Heart left ventricle (tissue), 13 donors: ENCODE measurements around the gene SCAMP1.

ENCODE experiments used
- CTCF ChIP-seq, 12 donors: fragments of 200-600 bp; sonication (generic) in 4 of 12; IDR thresholded peaks; one replicate each; pipeline versions ENCODE4 v1.5.0 to v1.8.0; 2018 to 2022; ENCODE audit warnings: antibody characterized with exemption in 12 of 12, mild to moderate bottlenecking in 5 of 12
- POLR2A ChIP-seq, 2 donors: fragments of 450-650 bp; IDR thresholded peaks; one replicate each; pipeline ENCODE4 v1.6.1; 2017; ENCODE audit warnings: antibody characterized with exemption in 2 of 2, mild to moderate bottlenecking in 2 of 2, moderate library complexity in 2 of 2
- donor health status: ischemic (EF 13 %, LVEDD 7.1; RV severe dilation, severe dysfunction).
- donor health status: DM: no; HTN: yes; CAD: no.
- donor health status: DM: no; HTN: no; CAD: no.
- donor health status: ischemic (EF 25% LVEDD 6.9; RV normal size, moderate dysfunction).
- donor health status: ischemic (EF 25% LVEDD 5.7; RV mildly dilated, moderate dysfunction).
- donor health status: ischemic (EF 35%, LVEDD 5.7; RV mildly dilated, moderate dysfunction).
- donor health status: nonischemic (EF 11% LVEDD 7.7; RV severe dilation, severe dysfunction).
- donor health status: DM: yes; HTN: yes; CAD: no.
- donor health status: PGD.
- donor health status: ischemic (EF 29% LVEDD 5.4; RV normal size, mild dysfunction).
- donor health status: nonischemic (EF 23%, LVEDD 6.1; RV moderate dilation, normal function).

DNA sequence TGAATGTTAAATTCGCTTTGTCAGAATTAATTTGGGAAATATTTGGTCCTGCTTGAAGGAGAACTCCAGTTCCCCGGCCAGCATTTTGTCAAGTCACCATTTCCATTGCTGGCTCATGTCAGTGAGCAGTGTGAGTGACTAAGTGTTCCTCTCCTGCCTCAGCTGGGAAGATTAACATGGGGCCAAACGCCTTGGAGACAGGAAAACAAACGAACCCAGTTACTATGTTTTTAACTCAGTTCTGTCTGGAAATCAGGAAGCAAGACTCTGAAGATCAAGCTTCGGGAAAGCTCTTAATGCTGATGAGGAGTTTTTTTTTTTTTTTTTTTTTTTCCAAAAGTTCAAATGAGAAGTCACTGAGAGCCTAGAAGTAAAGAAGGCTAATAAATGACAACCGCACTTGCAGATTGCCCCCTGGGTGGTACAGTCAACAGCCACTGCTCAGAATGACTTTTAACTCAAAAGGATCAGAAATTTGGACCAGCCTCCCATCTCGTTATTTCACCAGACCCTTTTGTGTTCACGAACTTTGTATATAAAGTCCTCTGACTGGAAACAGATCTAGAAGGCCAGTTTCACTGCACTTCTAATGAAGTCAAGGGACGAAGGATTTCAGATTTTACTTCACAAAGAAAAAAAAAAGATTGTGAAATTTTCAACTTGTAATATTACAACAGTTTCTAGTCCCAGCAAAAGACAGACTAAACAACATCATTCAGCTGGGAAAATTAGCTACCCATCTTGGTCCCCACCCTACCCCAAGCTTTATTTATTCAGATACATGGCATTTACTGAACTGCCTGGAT is 166.8 kb downstream of the SCAMP1 start:
- TF ChIP-seq POLR2A (IDR thresholded peaks at IDR 0.05) (no peak), CTCF (IDR thresholded peaks at IDR 0.05) (no peak)
